Memory B cell (primary cell): Measurements from ENCODE around the gene PANX2.

Source experiments
- ATAC-seq: fragments of 150-1000 bp; cut with Tn5 transposase; 2 replicates; pipeline ENCODE4 v1.10.0; 2021; ENCODE audit warnings: low read depth, mild to moderate bottlenecking, moderate library complexity
- DNase-seq, 2 donors: peaks; one replicate each; pipeline ENCODE4 v3.0.0; 2022; ENCODE audit warnings: low spot score in 2 of 2
- H3K27ac Mint-ChIP-seq: one replicate; pipeline ENCODE4 v1.8.0; 2022; ENCODE audit warnings: mild to moderate bottlenecking, moderate library complexity, mixed read lengths
- H3K27me3 Mint-ChIP-seq: one replicate; pipeline ENCODE4 v1.8.0; 2022; ENCODE audit warnings: mixed read lengths
- H3K36me3 Mint-ChIP-seq: one replicate; pipeline ENCODE4 v1.8.0; 2022; ENCODE audit warnings: mild to moderate bottlenecking, mixed read lengths
- H3K4me1 Mint-ChIP-seq: one replicate; pipeline ENCODE4 v1.8.0; 2022; ENCODE audit warnings: mixed read lengths
- H3K4me3 Mint-ChIP-seq: one replicate; pipeline ENCODE4 v1.8.0; 2022; ENCODE audit warnings: mild to moderate bottlenecking, moderate library complexity, mixed read lengths
- H3K9me3 Mint-ChIP-seq: one replicate; pipeline ENCODE4 v1.8.0; 2022; ENCODE audit warnings: mixed read lengths

Gene PANX2

GRCh38 chr22:50222508-50222907 lies 52.0 kb downstream of the PANX2 start:
- no peaks in the 10 kb centered on the region for H3K27me3 Mint-ChIP-seq

GRCh38 chr22:50224071-50224470 lies 53.5 kb downstream of the PANX2 start:
- H3K9me3 Mint-ChIP-seq, result no peaks in the 10 kb centered on the region
- H3K4me1 Mint-ChIP-seq, result peaks cover 4% of the 10 kb centered on the region
- H3K4me3 Mint-ChIP-seq, result no peak overlapping the region
- DNase-seq (no peak), ATAC-seq (no peak)
- H3K36me3 Mint-ChIP-seq, result peaks cover 22% of the 10 kb centered on the region
- H3K27me3 Mint-ChIP-seq, result no peaks in the 10 kb centered on the region
- no peak overlapping the region for H3K27ac Mint-ChIP-seq

More at GRCh38 chr22:50222508-50222907, 52.0 kb downstream of the PANX2 start:
- no peak for ATAC-seq
- H3K4me1 Mint-ChIP-seq, result no peaks in the 10 kb centered on the region
- no peak overlapping the region for H3K27ac Mint-ChIP-seq
- no peaks in the 10 kb centered on the region for H3K9me3 Mint-ChIP-seq
- peaks cover 16% of the 10 kb centered on the region for H3K36me3 Mint-ChIP-seq
- DNase-seq, result no peak
- H3K4me3 Mint-ChIP-seq, result no peak overlapping the region

- peaks cover 6% of the 10 kb centered on the region for H3K4me1 Mint-ChIP-seq
- no peaks in the 10 kb centered on the region for H3K9me3 Mint-ChIP-seq
- no peak overlapping the region for H3K27ac Mint-ChIP-seq
- no peak overlapping the region for H3K4me3 Mint-ChIP-seq
- H3K36me3 Mint-ChIP-seq, result peaks cover 23% of the 10 kb centered on the region
- no peak for DNase-seq
- H3K27me3 Mint-ChIP-seq, result no peaks in the 10 kb centered on the region
- ATAC-seq, result no peak
Measured at GRCh38 chr22:50225200-50225969, 54.9 kb downstream of the PANX2 start.

- no peaks in the 10 kb centered on the region for H3K27me3 Mint-ChIP-seq
- peaks cover 23% of the 10 kb centered on the region for H3K36me3 Mint-ChIP-seq
- no peak for ATAC-seq
- peaks cover 6% of the 10 kb centered on the region for H3K4me1 Mint-ChIP-seq
- H3K4me3 Mint-ChIP-seq, result no peak overlapping the region
- no peaks in the 10 kb centered on the region for H3K9me3 Mint-ChIP-seq
- no peak overlapping the region for H3K27ac Mint-ChIP-seq
- DNase-seq, result no peak
Measured at GRCh38 chr22:50226063-50226874, 55.7 kb downstream of the PANX2 start.

- Mint-ChIP-seq H3K36me3 (peaks cover 23% of the 10 kb centered on the region), H3K4me3 (no peak overlapping the region), H3K27me3 (no peaks in the 10 kb centered on the region), H3K9me3 (no peaks in the 10 kb centered on the region), H3K27ac (no peak overlapping the region), H3K4me1 (peaks cover 6% of the 10 kb centered on the region)
- no peak for DNase-seq
- ATAC-seq, result no peak
Measured at GRCh38 chr22:50226875-50227165, 56.3 kb downstream of the PANX2 start.

- ATAC-seq, result no peak
- H3K9me3 Mint-ChIP-seq, result no peaks in the 10 kb centered on the region
Measured at GRCh38 chr22:50227579-50228215, 57.2 kb downstream of the PANX2 start.

GRCh38 chr22:50228366-50228765 lies 57.8 kb downstream of the PANX2 start:
- Mint-ChIP-seq H3K4me1 (peaks cover 6% of the 10 kb centered on the region), H3K36me3 (peaks cover 23% of the 10 kb centered on the region), H3K27ac (peak overlapping the region; percentile 79), H3K4me3 (no peak overlapping the region), H3K27me3 (no peaks in the 10 kb centered on the region), H3K9me3 (no peaks in the 10 kb centered on the region)
- no peak for DNase-seq
- no peak for ATAC-seq

More at GRCh38 chr22:50227579-50228215, 57.2 kb downstream of the PANX2 start:
- peaks cover 6% of the 10 kb centered on the region for H3K4me1 Mint-ChIP-seq
- no peak overlapping the region for H3K4me3 Mint-ChIP-seq
- DNase-seq, result no peak
- no peak overlapping the region for H3K27ac Mint-ChIP-seq
- no peaks in the 10 kb centered on the region for H3K27me3 Mint-ChIP-seq
- H3K36me3 Mint-ChIP-seq, result peaks cover 25% of the 10 kb centered on the region

- no peak for ATAC-seq
Measured at GRCh38 chr22:50229370-50229769, 58.8 kb downstream of the PANX2 start.

More at GRCh38 chr22:50229370-50229769, 58.8 kb downstream of the PANX2 start:
- peaks cover 12% of the 10 kb centered on the region for H3K4me1 Mint-ChIP-seq
- H3K4me3 Mint-ChIP-seq, result no peak overlapping the region
- H3K9me3 Mint-ChIP-seq, result no peaks in the 10 kb centered on the region
- H3K27me3 Mint-ChIP-seq, result no peaks in the 10 kb centered on the region
- H3K27ac Mint-ChIP-seq, result no peak overlapping the region
- no peak for DNase-seq
- peaks cover 25% of the 10 kb centered on the region for H3K36me3 Mint-ChIP-seq
